ENCODE measurements around the gene ACSL3. TPM values are rescaled to one million over a fixed set of nuclear protein-coding genes. Genes with fewer than 3 reads are reported as not detected.

ACSL3 gene
- polyA plus RNA-seq, 1 donor from 2014 or later: 119 TPM

DNA sequence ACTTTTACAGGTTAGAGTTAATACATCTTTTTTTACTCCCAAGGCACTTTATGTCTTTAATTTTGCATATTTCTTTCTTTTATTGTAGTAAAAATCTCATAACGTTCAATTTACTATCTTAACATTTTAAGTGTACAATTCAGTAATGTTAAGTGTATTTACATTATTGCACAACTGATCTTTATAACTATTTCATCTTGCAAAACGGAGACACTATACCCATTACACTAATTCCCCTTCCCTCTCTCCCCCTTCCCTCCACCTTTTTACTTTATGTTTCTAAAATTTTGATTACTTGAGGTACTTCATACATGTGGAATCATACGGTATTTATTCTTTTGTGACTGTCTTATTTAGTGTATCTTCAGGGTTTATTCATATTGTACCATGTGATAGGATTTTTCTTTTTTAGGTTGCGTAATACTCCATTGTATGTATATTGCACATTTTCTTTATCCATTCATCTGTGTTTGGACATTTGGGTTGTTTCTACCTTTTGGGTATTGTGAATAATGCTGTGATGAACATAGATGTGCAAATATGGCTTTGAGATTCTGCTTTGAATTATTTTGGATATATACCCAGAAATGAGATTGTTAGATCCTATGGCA, 75.0 kb downstream of the ACSL3 start:
- Histone ChIP-seq H3K9me3 (ENCODE audit: low read length) (no peaks in the 10 kb centered on the region), H3F3A (ENCODE audit: insufficient read depth, low read length, poor library complexity, severe bottlenecking) (no peaks in the 10 kb centered on the region), H3K4me2 (ENCODE audit: low read length) (no peak overlapping the region), H3K27me3 (ENCODE audit: insufficient read depth, low read depth, low read length) (no peaks in the 10 kb centered on the region), H3K27ac (ENCODE audit: low read length) (no peak overlapping the region), H3K79me2 (replicated peaks; ENCODE audit: insufficient read depth, low read length) (no peaks in the 10 kb centered on the region), H3K4me3 (ENCODE audit: low read length) (no peak overlapping the region), H4K20me1 (ENCODE audit: insufficient read depth) (no peaks in the 10 kb centered on the region), H3K9ac (ENCODE audit: low read length) (no peak overlapping the region), H3K9me2 (ENCODE audit: insufficient read depth, low read length) (no peaks in the 10 kb centered on the region), H3K36me3 (ENCODE audit: insufficient read depth, low read length) (peaks cover 25% of the 10 kb centered on the region), H2AFZ (ENCODE audit: low read depth, low read length) (no peak overlapping the region)
- no peak for TF ChIP-seq POLR2AphosphoS5 (IDR thresholded peaks at IDR 0.05)
- no peak for TF ChIP-seq TAF1 (IDR thresholded peaks at IDR 0.05; ENCODE audit: low read depth)
- TF ChIP-seq, protein P1, sequence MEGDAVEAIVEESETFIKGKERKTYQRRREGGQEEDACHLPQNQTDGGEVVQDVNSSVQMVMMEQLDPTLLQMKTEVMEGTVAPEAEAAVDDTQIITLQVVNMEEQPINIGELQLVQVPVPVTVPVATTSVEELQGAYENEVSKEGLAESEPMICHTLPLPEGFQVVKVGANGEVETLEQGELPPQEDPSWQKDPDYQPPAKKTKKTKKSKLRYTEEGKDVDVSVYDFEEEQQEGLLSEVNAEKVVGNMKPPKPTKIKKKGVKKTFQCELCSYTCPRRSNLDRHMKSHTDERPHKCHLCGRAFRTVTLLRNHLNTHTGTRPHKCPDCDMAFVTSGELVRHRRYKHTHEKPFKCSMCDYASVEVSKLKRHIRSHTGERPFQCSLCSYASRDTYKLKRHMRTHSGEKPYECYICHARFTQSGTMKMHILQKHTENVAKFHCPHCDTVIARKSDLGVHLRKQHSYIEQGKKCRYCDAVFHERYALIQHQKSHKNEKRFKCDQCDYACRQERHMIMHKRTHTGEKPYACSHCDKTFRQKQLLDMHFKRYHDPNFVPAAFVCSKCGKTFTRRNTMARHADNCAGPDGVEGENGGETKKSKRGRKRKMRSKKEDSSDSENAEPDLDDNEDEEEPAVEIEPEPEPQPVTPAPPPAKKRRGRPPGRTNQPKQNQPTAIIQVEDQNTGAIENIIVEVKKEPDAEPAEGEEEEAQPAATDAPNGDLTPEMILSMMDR (IDR thresholded peaks at IDR 0.05; ENCODE audit: poor library complexity, severe bottlenecking): no peak
- TF ChIP-seq SMC3 (conservative IDR thresholded peaks at IDR 0.05; ENCODE audit: poor library complexity): no peak
- no peak for TF ChIP-seq EZH2 (IDR thresholded peaks at IDR 0.05; ENCODE audit: borderline replicate concordance, insufficient read depth, low read length, poor library complexity, severe bottlenecking)
- no peak for TF ChIP-seq EP300 (conservative IDR thresholded peaks at IDR 0.05; ENCODE audit: poor library complexity, severe bottlenecking)
- TF ChIP-seq RAD21 (conservative IDR thresholded peaks at IDR 0.05): no peak
- TF ChIP-seq MXI1 (conservative IDR thresholded peaks at IDR 0.05; ENCODE audit: poor library complexity, severe bottlenecking): no peak
- TF ChIP-seq, protein P2, sequence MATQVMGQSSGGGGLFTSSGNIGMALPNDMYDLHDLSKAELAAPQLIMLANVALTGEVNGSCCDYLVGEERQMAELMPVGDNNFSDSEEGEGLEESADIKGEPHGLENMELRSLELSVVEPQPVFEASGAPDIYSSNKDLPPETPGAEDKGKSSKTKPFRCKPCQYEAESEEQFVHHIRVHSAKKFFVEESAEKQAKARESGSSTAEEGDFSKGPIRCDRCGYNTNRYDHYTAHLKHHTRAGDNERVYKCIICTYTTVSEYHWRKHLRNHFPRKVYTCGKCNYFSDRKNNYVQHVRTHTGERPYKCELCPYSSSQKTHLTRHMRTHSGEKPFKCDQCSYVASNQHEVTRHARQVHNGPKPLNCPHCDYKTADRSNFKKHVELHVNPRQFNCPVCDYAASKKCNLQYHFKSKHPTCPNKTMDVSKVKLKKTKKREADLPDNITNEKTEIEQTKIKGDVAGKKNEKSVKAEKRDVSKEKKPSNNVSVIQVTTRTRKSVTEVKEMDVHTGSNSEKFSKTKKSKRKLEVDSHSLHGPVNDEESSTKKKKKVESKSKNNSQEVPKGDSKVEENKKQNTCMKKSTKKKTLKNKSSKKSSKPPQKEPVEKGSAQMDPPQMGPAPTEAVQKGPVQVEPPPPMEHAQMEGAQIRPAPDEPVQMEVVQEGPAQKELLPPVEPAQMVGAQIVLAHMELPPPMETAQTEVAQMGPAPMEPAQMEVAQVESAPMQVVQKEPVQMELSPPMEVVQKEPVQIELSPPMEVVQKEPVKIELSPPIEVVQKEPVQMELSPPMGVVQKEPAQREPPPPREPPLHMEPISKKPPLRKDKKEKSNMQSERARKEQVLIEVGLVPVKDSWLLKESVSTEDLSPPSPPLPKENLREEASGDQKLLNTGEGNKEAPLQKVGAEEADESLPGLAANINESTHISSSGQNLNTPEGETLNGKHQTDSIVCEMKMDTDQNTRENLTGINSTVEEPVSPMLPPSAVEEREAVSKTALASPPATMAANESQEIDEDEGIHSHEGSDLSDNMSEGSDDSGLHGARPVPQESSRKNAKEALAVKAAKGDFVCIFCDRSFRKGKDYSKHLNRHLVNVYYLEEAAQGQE (IDR thresholded peaks at IDR 0.05; ENCODE audit: borderline replicate concordance): no peak

DNA sequence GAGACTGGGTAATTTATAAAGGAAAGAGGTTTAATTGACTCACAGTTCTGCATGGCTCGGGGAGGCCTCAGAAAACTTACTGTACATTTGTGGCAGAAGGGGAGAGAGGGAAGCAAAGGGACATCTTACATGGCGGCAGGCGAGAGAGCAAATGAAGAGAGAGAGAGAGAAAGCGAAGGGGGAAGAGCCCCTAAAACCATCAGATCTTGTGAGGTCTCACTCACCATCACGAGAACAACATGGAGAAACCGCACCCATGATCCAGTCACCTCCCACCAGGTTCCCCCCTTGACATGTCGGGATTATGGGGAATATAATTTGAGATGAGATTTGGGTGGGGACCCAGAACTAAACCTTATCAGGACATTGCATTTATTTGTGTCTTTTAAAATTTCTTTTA, 75.9 kb downstream of the ACSL3 start:
- H3K9me3 ChIP-seq (ENCODE audit: low read length): no peaks in the 10 kb centered on the region
- no peak overlapping the region for H3K4me2 ChIP-seq (ENCODE audit: low read length)
- H3K27me3 ChIP-seq (ENCODE audit: insufficient read depth, low read depth, low read length): no peaks in the 10 kb centered on the region
- no peak overlapping the region for H2AFZ ChIP-seq (ENCODE audit: low read depth, low read length)
- peaks cover 22% of the 10 kb centered on the region for H3K36me3 ChIP-seq (ENCODE audit: insufficient read depth, low read length)
- H3K4me3 ChIP-seq (ENCODE audit: low read length): no peak overlapping the region
- no peaks in the 10 kb centered on the region for H4K20me1 ChIP-seq (ENCODE audit: insufficient read depth)
- no peaks in the 10 kb centered on the region for H3K79me2 ChIP-seq (replicated peaks; ENCODE audit: insufficient read depth, low read length)
- TF ChIP-seq RAD21 (conservative IDR thresholded peaks at IDR 0.05) (no peak), MXI1 (conservative IDR thresholded peaks at IDR 0.05; ENCODE audit: poor library complexity, severe bottlenecking) (no peak), TAF1 (IDR thresholded peaks at IDR 0.05; ENCODE audit: low read depth) (no peak), POLR2AphosphoS5 (IDR thresholded peaks at IDR 0.05) (no peak), EP300 (conservative IDR thresholded peaks at IDR 0.05; ENCODE audit: poor library complexity, severe bottlenecking) (no peak)
- TF ChIP-seq, protein P1 (IDR thresholded peaks at IDR 0.05; ENCODE audit: poor library complexity, severe bottlenecking): no peak
- no peak overlapping the region for H3K27ac ChIP-seq (ENCODE audit: low read length)
- H3K9ac ChIP-seq (ENCODE audit: low read length): no peak overlapping the region
- no peaks in the 10 kb centered on the region for H3K9me2 ChIP-seq (ENCODE audit: insufficient read depth, low read length)
- H3F3A ChIP-seq (ENCODE audit: insufficient read depth, low read length, poor library complexity, severe bottlenecking): no peaks in the 10 kb centered on the region

All from neural cell (in vitro differentiated cells).